ENCODE results near the gene DIPK1C.

The DIPK1C gene

GRCh38 chr18:74395648-74396154 lies 61.4 kb downstream of the DIPK1C start:
- no peak overlapping the region for H3K4me3 ChIP-seq (ENCODE audit: low read depth in 1 of 2, low read length in 1 of 2)
- no peaks in the 10 kb centered on the region for H3K36me3 ChIP-seq
- peaks cover 25% of the 10 kb centered on the region for H3K27me3 ChIP-seq
- H3K4me1 ChIP-seq (ENCODE audit: control insufficient read depth in 1 of 2, insufficient read depth in 1 of 2, low read depth in 1 of 2, low read length in 1 of 2) = peaks cover 25 to 30% of the 10 kb centered on the region in 2 experiments
- H3K27ac ChIP-seq = no peak overlapping the region
- TF ChIP-seq CTCF (IDR thresholded peaks at IDR 0.05) = no peak
- H3K9me3 ChIP-seq = no peaks in the 10 kb centered on the region

DNA sequence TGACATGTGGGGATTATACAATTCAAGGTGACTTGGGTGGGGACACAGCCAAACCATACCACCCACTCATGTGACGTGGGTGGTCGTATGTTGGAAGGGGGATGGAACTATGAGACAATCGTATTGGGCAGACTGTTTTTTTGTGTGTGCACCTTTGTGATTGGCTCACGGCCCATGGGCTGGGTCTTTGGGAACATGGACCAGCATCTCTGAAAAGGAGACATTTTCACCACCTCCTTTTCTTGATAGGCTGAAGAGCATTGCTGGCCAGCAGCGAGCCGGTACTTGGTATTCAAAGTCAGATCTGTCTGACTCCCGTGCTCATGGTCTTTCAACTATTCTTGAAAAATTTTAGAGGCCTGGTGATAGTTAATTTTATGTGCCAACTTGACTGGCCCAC lies 62.1 kb downstream of the DIPK1C start:
- peaks cover 20 to 24% of the 10 kb centered on the region in 2 experiments for H3K4me1 ChIP-seq (ENCODE audit: control insufficient read depth in 1 of 2, insufficient read depth in 1 of 2, low read depth in 1 of 2, low read length in 1 of 2)
- peaks cover 29% of the 10 kb centered on the region for H3K27me3 ChIP-seq
- no peaks in the 10 kb centered on the region for H3K9me3 ChIP-seq
- no peak for TF ChIP-seq CTCF (IDR thresholded peaks at IDR 0.05)
- no peak overlapping the region for H3K4me3 ChIP-seq (ENCODE audit: low read depth in 1 of 2, low read length in 1 of 2)
- no peaks in the 10 kb centered on the region for H3K36me3 ChIP-seq
- no peak overlapping the region for H3K27ac ChIP-seq

DNA sequence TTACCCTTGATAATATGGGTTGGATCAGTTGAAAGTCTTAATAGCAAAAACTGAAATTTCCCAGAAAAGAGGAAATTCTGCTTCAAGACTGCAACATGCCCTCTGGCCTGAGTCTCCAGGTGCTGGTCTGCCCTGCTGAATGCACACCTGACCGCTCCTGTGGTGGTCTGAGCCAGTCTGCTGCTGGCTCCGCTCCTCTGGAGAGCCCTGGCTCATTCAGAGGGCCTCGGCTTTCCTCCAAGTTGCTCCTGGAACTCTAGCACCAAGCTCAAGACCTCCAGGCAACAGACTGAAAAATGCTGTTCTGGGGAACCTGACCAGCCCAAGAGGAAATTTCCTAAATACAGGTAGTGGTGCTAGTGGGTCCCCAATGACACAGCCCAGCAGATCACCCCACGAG lies 64.8 kb downstream of the DIPK1C start:
- Histone ChIP-seq H3K27me3 (peaks cover 33% of the 10 kb centered on the region), H3K4me1 (ENCODE audit: control insufficient read depth in 1 of 2, insufficient read depth in 1 of 2, low read depth in 1 of 2, low read length in 1 of 2) (peaks cover 1 to 9% of the 10 kb centered on the region in 2 experiments), H3K36me3 (no peaks in the 10 kb centered on the region), H3K4me3 (ENCODE audit: low read depth in 1 of 2, low read length in 1 of 2) (no peak overlapping the region), H3K9me3 (no peaks in the 10 kb centered on the region), H3K27ac (no peak overlapping the region)
- no peak for TF ChIP-seq CTCF (IDR thresholded peaks at IDR 0.05)

GRCh38 chr18:74390900-74391299 lies 66.2 kb downstream of the DIPK1C start:
- no peak overlapping the region for H3K27ac ChIP-seq
- no peaks in the 10 kb centered on the region for H3K4me1 ChIP-seq (ENCODE audit: control insufficient read depth in 1 of 2, insufficient read depth in 1 of 2, low read depth in 1 of 2, low read length in 1 of 2)
- H3K4me3 ChIP-seq (ENCODE audit: low read depth in 1 of 2, low read length in 1 of 2) = no peak overlapping the region
- peaks cover 33% of the 10 kb centered on the region for H3K27me3 ChIP-seq
- no peaks in the 10 kb centered on the region for H3K36me3 ChIP-seq
- no peaks in the 10 kb centered on the region for H3K9me3 ChIP-seq
- TF ChIP-seq CTCF (IDR thresholded peaks at IDR 0.05) = no peak

GRCh38 chr18:74389991-74390390 lies 67.1 kb downstream of the DIPK1C start:
- no peaks in the 10 kb centered on the region for H3K9me3 ChIP-seq
- no peaks in the 10 kb centered on the region for H3K36me3 ChIP-seq
- H3K4me1 ChIP-seq (ENCODE audit: control insufficient read depth in 1 of 2, insufficient read depth in 1 of 2, low read depth in 1 of 2, low read length in 1 of 2) = no peaks in the 10 kb centered on the region
- no peak overlapping the region for H3K27ac ChIP-seq
- H3K27me3 ChIP-seq = peaks cover 33% of the 10 kb centered on the region
- TF ChIP-seq CTCF (IDR thresholded peaks at IDR 0.05) = no peak
- H3K4me3 ChIP-seq (ENCODE audit: low read depth in 1 of 2, low read length in 1 of 2) = no peak overlapping the region

All from neutrophil (primary cell).